HG03095 (cell line): Measurements from ENCODE around the gene CP.
A peak's percentile ranks its signal among the peaks of the same experiment; 100 is the strongest.

Experiments
- ATAC-seq: cut with Tn5 transposase; IDR thresholded peaks from one replicate; pipeline ENCODE4 v1.9.1; 2021; ENCODE audit warnings: moderate library complexity; ENCODE audit not compliant: unreplicated experiment

Gene CP

GRCh38 chr3:149186721-149187120, 34.9 kb downstream of the CP start:
- no peak for ATAC-seq

- no peak for ATAC-seq
Observed at GRCh38 chr3:149186219-149186618, 35.4 kb downstream of the CP start.

GRCh38 chr3:149181182-149181581, 40.4 kb downstream of the CP start:
- no peak for ATAC-seq

- ATAC-seq = no peak
Observed at GRCh38 chr3:149180057-149180573, 41.5 kb downstream of the CP start.

- no peak for ATAC-seq
Observed at GRCh38 chr3:149179220-149179619, 42.4 kb downstream of the CP start.

GRCh38 chr3:149177122-149177521, 44.5 kb downstream of the CP start:
- ATAC-seq = no peak

- peak; percentile 86 for ATAC-seq
Observed at GRCh38 chr3:149174901-149175300, 46.7 kb downstream of the CP start.

- ATAC-seq = no peak
Observed at GRCh38 chr3:149170672-149171071, 51.0 kb downstream of the CP start.

- ATAC-seq = no peak
Observed at GRCh38 chr3:149167898-149168297, 53.7 kb downstream of the CP start.

GRCh38 chr3:149163066-149163465, 58.6 kb downstream of the CP start:
- ATAC-seq = no peak

- ATAC-seq = no peak
Observed at GRCh38 chr3:149162007-149162406, 59.6 kb downstream of the CP start.

GRCh38 chr3:149160754-149161300, 60.8 kb downstream of the CP start:
- no peak for ATAC-seq

GRCh38 chr3:149153402-149153801, 68.2 kb downstream of the CP start:
- no peak for ATAC-seq

GRCh38 chr3:149152420-149152819, 69.2 kb downstream of the CP start:
- ATAC-seq = peak; percentile 95

GRCh38 chr3:149151843-149152242, 69.8 kb downstream of the CP start:
- ATAC-seq = no peak

GRCh38 chr3:149150436-149150835, 71.2 kb downstream of the CP start:
- ATAC-seq = no peak

- no peak for ATAC-seq
Observed at GRCh38 chr3:149145974-149146373, 75.7 kb downstream of the CP start.

GRCh38 chr3:149145356-149145755, 76.3 kb downstream of the CP start:
- no peak for ATAC-seq

GRCh38 chr3:149142682-149143081, 78.9 kb downstream of the CP start:
- ATAC-seq = no peak

- ATAC-seq = no peak
Observed at GRCh38 chr3:149134575-149134974, 87.1 kb downstream of the CP start.

- no peak for ATAC-seq
Observed at GRCh38 chr3:149131589-149131988, 90.0 kb downstream of the CP start.

- peak; percentile 96 for ATAC-seq
Observed at GRCh38 chr3:149129326-149130205, 92.1 kb downstream of the CP start, which contains the start of gene HPS3. HPS3 (plus strand) TSS chr3:149129638; CDS start chr3:149129724, 86 bp downstream.
